SK-N-MC (cell line): ENCODE results near the gene TM2D3.

ENCODE experiments used
- EZH2 ChIP-seq: fragments of 200-600 bp; sonication (generic); IDR thresholded peaks from one replicate; pipeline ENCODE4 v1.6.1; 2017; ENCODE audit warnings: antibody characterized with exemption
- POLR2AphosphoS5 ChIP-seq: IDR thresholded peaks from 2 replicates; pipeline ENCODE4 v1.6.1; 2012; ENCODE audit warnings: mild to moderate bottlenecking, low read depth, low read length, borderline replicate concordance

GRCh38 chr15:101621961-101622360 lies 30.2 kb downstream of the TM2D3 start:
- TF ChIP-seq EZH2 (no peak), POLR2AphosphoS5 (no peak)
